Measurements from ENCODE around the gene FAM184A. TPM values are rescaled to one million over a fixed set of nuclear protein-coding genes. Genes with fewer than 3 reads are reported as not detected.

Gene FAM184A
- total and polyA plus RNA-seq, 10 of the 15 experiments (the other 5 are each of a cell fraction or from before 2014, with no cell fraction given), result 0.15 to 0.23 TPM; not detected in 8

GRCh38 chr6:119113961-119114360 is 35.5 kb upstream of the FAM184A start:
- no peak overlapping the region for H3K4me2 ChIP-seq (ENCODE audit: control insufficient read depth, insufficient read depth)
- H3K36me3 ChIP-seq (ENCODE audit: control insufficient read depth in 2 of 2, insufficient read depth in 2 of 2, low read length in 1 of 2), result no peaks in the 10 kb centered on the region
- H4K20me1 ChIP-seq (ENCODE audit: control insufficient read depth, insufficient read depth), result no peaks in the 10 kb centered on the region
- ChIA-PET POLR2A (no interaction called here), RAD21 (ENCODE audit: unreplicated experiment) (no interaction called here), SMC1A (ENCODE audit: uncharacterized antibody, unreplicated experiment) (interaction anchor here (1.4 kb wide), 1 partner anchor 173 kb away, joined by 3 read pairs; no protein-coding TSS in a partner anchor), CTCF (interaction anchor here (1.2 to 4.8 kb wide), 3 partner anchors 11 to 151 kb away, joined by 4 to 35 read pairs (median 6); no protein-coding TSS in a partner anchor)
- H3K4me1 ChIP-seq (ENCODE audit: control insufficient read depth, insufficient read depth, low read length), result no peaks in the 10 kb centered on the region
- BruUV-seq (replicated peaks), result no TSS peak
- FAIRE-seq (no peak), DNase-seq (ENCODE audit: low read depth, low spot score) (no peak), ATAC-seq (no peak)
- H3K9me3 ChIP-seq (replicated peaks; ENCODE audit: control insufficient read depth, insufficient read depth, low read length), result no peaks in the 10 kb centered on the region
- no peak overlapping the region for H3K9ac ChIP-seq (ENCODE audit: control insufficient read depth, insufficient read depth, low read length)
- H2AFZ ChIP-seq (ENCODE audit: control insufficient read depth, low read depth, low read length), result no peak overlapping the region
- H3K79me2 ChIP-seq (ENCODE audit: control insufficient read depth, insufficient read depth, low read length), result no peaks in the 10 kb centered on the region
- H3K27me3 ChIP-seq (replicated peaks in 1 of 2; ENCODE audit: control insufficient read depth in 2 of 2, insufficient read depth in 2 of 2, low read length in 1 of 2), result no peaks in the 10 kb centered on the region
- TF ChIP-seq HDAC6 (IDR thresholded peaks at IDR 0.05; ENCODE audit: unreplicated experiment) (no peak), CHD4 (IDR thresholded peaks at IDR 0.05) (no peak), RFX5 (IDR thresholded peaks at IDR 0.05; ENCODE audit: low read depth, low read length) (no peak), JUND (IDR thresholded peaks at IDR 0.05; ENCODE audit: low read depth, low read length) (no peak), HCFC1 (IDR thresholded peaks at IDR 0.05; ENCODE audit: low read length) (no peak), MXI1 (IDR thresholded peaks at IDR 0.05; ENCODE audit: low read depth, low read length) (no peak), USF1 (IDR thresholded peaks at IDR 0.05; ENCODE audit: borderline replicate concordance, extremely low read length, insufficient read depth, low read depth, low read length) (no peak), ZSCAN29 (IDR thresholded peaks at IDR 0.05) (no peak), KDM1A (IDR thresholded peaks at IDR 0.05; ENCODE audit: borderline replicate concordance) (no peak), RBBP5 (conservative IDR thresholded peaks at IDR 0.05) (no peak), ZNF207 (IDR thresholded peaks at IDR 0.05; ENCODE audit: borderline replicate concordance) (no peak)
- TF ChIP-seq, protein P1, sequence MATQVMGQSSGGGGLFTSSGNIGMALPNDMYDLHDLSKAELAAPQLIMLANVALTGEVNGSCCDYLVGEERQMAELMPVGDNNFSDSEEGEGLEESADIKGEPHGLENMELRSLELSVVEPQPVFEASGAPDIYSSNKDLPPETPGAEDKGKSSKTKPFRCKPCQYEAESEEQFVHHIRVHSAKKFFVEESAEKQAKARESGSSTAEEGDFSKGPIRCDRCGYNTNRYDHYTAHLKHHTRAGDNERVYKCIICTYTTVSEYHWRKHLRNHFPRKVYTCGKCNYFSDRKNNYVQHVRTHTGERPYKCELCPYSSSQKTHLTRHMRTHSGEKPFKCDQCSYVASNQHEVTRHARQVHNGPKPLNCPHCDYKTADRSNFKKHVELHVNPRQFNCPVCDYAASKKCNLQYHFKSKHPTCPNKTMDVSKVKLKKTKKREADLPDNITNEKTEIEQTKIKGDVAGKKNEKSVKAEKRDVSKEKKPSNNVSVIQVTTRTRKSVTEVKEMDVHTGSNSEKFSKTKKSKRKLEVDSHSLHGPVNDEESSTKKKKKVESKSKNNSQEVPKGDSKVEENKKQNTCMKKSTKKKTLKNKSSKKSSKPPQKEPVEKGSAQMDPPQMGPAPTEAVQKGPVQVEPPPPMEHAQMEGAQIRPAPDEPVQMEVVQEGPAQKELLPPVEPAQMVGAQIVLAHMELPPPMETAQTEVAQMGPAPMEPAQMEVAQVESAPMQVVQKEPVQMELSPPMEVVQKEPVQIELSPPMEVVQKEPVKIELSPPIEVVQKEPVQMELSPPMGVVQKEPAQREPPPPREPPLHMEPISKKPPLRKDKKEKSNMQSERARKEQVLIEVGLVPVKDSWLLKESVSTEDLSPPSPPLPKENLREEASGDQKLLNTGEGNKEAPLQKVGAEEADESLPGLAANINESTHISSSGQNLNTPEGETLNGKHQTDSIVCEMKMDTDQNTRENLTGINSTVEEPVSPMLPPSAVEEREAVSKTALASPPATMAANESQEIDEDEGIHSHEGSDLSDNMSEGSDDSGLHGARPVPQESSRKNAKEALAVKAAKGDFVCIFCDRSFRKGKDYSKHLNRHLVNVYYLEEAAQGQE (IDR thresholded peaks at IDR 0.05; ENCODE audit: low read depth, low read length), result no peak
- TF ChIP-seq, protein P2, sequence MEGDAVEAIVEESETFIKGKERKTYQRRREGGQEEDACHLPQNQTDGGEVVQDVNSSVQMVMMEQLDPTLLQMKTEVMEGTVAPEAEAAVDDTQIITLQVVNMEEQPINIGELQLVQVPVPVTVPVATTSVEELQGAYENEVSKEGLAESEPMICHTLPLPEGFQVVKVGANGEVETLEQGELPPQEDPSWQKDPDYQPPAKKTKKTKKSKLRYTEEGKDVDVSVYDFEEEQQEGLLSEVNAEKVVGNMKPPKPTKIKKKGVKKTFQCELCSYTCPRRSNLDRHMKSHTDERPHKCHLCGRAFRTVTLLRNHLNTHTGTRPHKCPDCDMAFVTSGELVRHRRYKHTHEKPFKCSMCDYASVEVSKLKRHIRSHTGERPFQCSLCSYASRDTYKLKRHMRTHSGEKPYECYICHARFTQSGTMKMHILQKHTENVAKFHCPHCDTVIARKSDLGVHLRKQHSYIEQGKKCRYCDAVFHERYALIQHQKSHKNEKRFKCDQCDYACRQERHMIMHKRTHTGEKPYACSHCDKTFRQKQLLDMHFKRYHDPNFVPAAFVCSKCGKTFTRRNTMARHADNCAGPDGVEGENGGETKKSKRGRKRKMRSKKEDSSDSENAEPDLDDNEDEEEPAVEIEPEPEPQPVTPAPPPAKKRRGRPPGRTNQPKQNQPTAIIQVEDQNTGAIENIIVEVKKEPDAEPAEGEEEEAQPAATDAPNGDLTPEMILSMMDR (IDR thresholded peaks at IDR 0.05 in 2 of 3, conservative IDR thresholded peaks at IDR 0.05 in 1 of 3; ENCODE audit: control insufficient read depth in 2 of 3, extremely low read depth in 1 of 3, insufficient read depth in 1 of 3, low read depth in 3 of 3, low read length in 3 of 3), result no peak
- TF ChIP-seq, protein P3, sequence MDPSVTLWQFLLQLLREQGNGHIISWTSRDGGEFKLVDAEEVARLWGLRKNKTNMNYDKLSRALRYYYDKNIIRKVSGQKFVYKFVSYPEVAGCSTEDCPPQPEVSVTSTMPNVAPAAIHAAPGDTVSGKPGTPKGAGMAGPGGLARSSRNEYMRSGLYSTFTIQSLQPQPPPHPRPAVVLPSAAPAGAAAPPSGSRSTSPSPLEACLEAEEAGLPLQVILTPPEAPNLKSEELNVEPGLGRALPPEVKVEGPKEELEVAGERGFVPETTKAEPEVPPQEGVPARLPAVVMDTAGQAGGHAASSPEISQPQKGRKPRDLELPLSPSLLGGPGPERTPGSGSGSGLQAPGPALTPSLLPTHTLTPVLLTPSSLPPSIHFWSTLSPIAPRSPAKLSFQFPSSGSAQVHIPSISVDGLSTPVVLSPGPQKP (IDR thresholded peaks at IDR 0.05; ENCODE audit: low read depth, low read length), result no peak
- TF ChIP-seq, protein P4, sequence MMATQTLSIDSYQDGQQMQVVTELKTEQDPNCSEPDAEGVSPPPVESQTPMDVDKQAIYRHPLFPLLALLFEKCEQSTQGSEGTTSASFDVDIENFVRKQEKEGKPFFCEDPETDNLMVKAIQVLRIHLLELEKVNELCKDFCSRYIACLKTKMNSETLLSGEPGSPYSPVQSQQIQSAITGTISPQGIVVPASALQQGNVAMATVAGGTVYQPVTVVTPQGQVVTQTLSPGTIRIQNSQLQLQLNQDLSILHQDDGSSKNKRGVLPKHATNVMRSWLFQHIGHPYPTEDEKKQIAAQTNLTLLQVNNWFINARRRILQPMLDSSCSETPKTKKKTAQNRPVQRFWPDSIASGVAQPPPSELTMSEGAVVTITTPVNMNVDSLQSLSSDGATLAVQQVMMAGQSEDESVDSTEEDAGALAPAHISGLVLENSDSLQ (IDR thresholded peaks at IDR 0.05), result no peak
- H3K27ac ChIP-seq (ENCODE audit: control insufficient read depth, insufficient read depth), result no peak overlapping the region
- WGBS (ENCODE audit: insufficient coverage, insufficient replicate concordance, low lambda C conversion rate, missing lambda C conversion rate), result 91% methylated on average over 1 of the region's 1 CpG
- intact Hi-C loops (cut with micrococcal nuclease; ENCODE audit: unreplicated experiment) (loop anchor here (5.0 kb wide), 2 partner anchors 337 to 832 kb away; no protein-coding TSS in a partner anchor), in situ Hi-C loops (cut with MboI) (loop anchor here (25.0 kb wide), 1 partner anchor 152 kb away; no protein-coding TSS in a partner anchor)
- no peak overlapping the region for H3K4me3 ChIP-seq

All from GM12878 (cell line).